IMR-90 (cell line): Measurements from ENCODE around the gene IFTAP. TPM values are rescaled to one million over a fixed set of nuclear protein-coding genes. Genes with fewer than 3 reads are reported as not detected.

Source experiments
- ATAC-seq: fragments of 200-7000 bp; cut with Tn5 transposase; 2 replicates; pipeline ENCODE4 v1.9.1; 2020; ENCODE audit warnings: low read depth, mild to moderate bottlenecking, moderate library complexity
- BruUV-seq: library from RNA; stranded (reverse); fragments of 400-500 nt; replicated peaks from 2 replicates; lab custom pipeline; 2021; lab: Mats Ljungman, UMichigan
- CTCF ChIA-PET: fragments of 300-600 bp; formaldehyde crosslinking; extraction: SDS; loops from one replicate; lab custom pipeline; 2021; ENCODE audit warnings: antibody characterized with exemption; lab: Yijun Ruan, JAX
- POLR2A ChIA-PET: fragments of 300-600 bp; sonication (Branson Sonifier 250); formaldehyde crosslinking; loops from one replicate; lab custom pipeline; 2022; ENCODE audit warnings: antibody characterized with exemption; ENCODE audit not compliant: unreplicated experiment; lab: Charles Lee
- DNase-seq: peaks from one replicate; pipeline ENCODE4 v3.0.0; 2013
- H2AFZ ChIP-seq: replicated peaks from 2 replicates; pipeline ENCODE3; 2013; ENCODE audit warnings: low read length, mild to moderate bottlenecking; ENCODE audit not compliant: poor library complexity
- H2AK5ac ChIP-seq: 2 replicates; pipeline ENCODE4 v1.6.1; 2013; ENCODE audit warnings: low read depth, low read length, inconsistent platforms
- H2AK9ac ChIP-seq: replicated peaks from 2 replicates; pipeline ENCODE3; 2013; ENCODE audit warnings: mild to moderate bottlenecking, low read depth, low read length, moderate library complexity; ENCODE audit not compliant: poor library complexity
- H2BK120ac ChIP-seq: 2 replicates; pipeline ENCODE4 v1.6.1; 2013; ENCODE audit warnings: low read depth, low read length, inconsistent platforms
- H2BK15ac ChIP-seq: 3 replicates; pipeline ENCODE4 v1.6.1; 2013; ENCODE audit warnings: low read depth, low read length, inconsistent platforms
- H2BK20ac ChIP-seq: 2 replicates; pipeline ENCODE4 v1.6.1; 2013; ENCODE audit warnings: low read depth, mild to moderate bottlenecking, inconsistent platforms, low read length, moderate library complexity
- H2BK5ac ChIP-seq: 2 replicates; pipeline ENCODE4 v1.6.1; 2013; ENCODE audit warnings: mild to moderate bottlenecking, low read depth, low read length, inconsistent platforms; ENCODE audit not compliant: poor library complexity, severe bottlenecking
- H3K14ac ChIP-seq: replicated peaks from 2 replicates; pipeline ENCODE4 v1.6.1; 2013; ENCODE audit warnings: low read depth, low read length, inconsistent platforms
- H3K18ac ChIP-seq: 2 replicates; pipeline ENCODE4 v1.6.1; 2013; ENCODE audit warnings: low read depth, low read length, control low read depth
- H3K23ac ChIP-seq: 2 replicates; pipeline ENCODE4 v1.6.1; 2013; ENCODE audit warnings: low read depth, low read length, inconsistent platforms
- H3K27ac ChIP-seq: 2 replicates; pipeline ENCODE4 v1.5.1; 2013; ENCODE audit warnings: mild to moderate bottlenecking, control low read depth, low read length; ENCODE audit not compliant: insufficient read depth
- H3K27me3 ChIP-seq: 2 replicates; pipeline ENCODE4 v1.6.1; 2013; ENCODE audit warnings: low read length; ENCODE audit not compliant: control insufficient read depth, insufficient read depth
- H3K36me3 ChIP-seq: 2 replicates; pipeline ENCODE4 v1.6.1; 2013; ENCODE audit warnings: low read length, mixed read lengths; ENCODE audit not compliant: control insufficient read depth, insufficient read depth
- H3K4ac ChIP-seq: 2 replicates; pipeline ENCODE4 v1.6.1; 2013; ENCODE audit warnings: low read depth, low read length, inconsistent platforms
- H3K4me1 ChIP-seq: 2 replicates; pipeline ENCODE4 v1.6.1; 2013; ENCODE audit warnings: low read length, mixed read lengths; ENCODE audit not compliant: control insufficient read depth, insufficient read depth
- H3K4me2 ChIP-seq: 2 replicates; pipeline ENCODE4 v1.6.1; 2013; ENCODE audit warnings: low read depth, mild to moderate bottlenecking, control low read depth, low read length, moderate library complexity
- H3K4me3 ChIP-seq: 2 replicates; pipeline ENCODE4 v1.5.1; 2013; ENCODE audit warnings: low read depth, mild to moderate bottlenecking, control low read depth, low read length, moderate library complexity; ENCODE audit not compliant: insufficient read depth
- H3K56ac ChIP-seq: 2 replicates; pipeline ENCODE4 v1.6.1; 2013; ENCODE audit warnings: low read length, inconsistent platforms; ENCODE audit not compliant: insufficient read depth; ENCODE audit errors: extremely low read depth
- H3K79me1 ChIP-seq, 2 experiments: 2 replicates each; pipeline ENCODE4 v1.6.1; 2013; ENCODE audit warnings: low read length in 2 of 2, inconsistent platforms in 1 of 2, low read depth in 1 of 2
- H3K9ac ChIP-seq: 2 replicates; pipeline ENCODE4 v1.6.1; 2013; ENCODE audit warnings: low read depth, low read length, control low read depth
- H3K9me1 ChIP-seq: 2 replicates; pipeline ENCODE4 v1.6.1; 2013; ENCODE audit warnings: low read length, inconsistent platforms; ENCODE audit not compliant: insufficient read depth
- H3K9me3 ChIP-seq: 2 replicates; pipeline ENCODE4 v1.6.1; 2013; ENCODE audit warnings: low read length; ENCODE audit not compliant: control insufficient read depth, insufficient read depth
- H4K20me1 ChIP-seq: 2 replicates; pipeline ENCODE4 v1.6.1; 2013; ENCODE audit warnings: low read length, inconsistent platforms; ENCODE audit not compliant: insufficient read depth
- H4K5ac ChIP-seq: 2 replicates; pipeline ENCODE4 v1.6.1; 2013; ENCODE audit warnings: mild to moderate bottlenecking, low read depth, low read length, control low read depth
- H4K8ac ChIP-seq, 2 experiments: 2 replicates each; pipeline ENCODE4 v1.6.1; 2013; ENCODE audit warnings: low read depth in 2 of 2, low read length in 2 of 2, control low read depth in 1 of 2, inconsistent platforms in 1 of 2
- H4K91ac ChIP-seq: 2 replicates; pipeline ENCODE4 v1.6.1; 2013; ENCODE audit warnings: low read depth, low read length, inconsistent platforms; ENCODE audit not compliant: insufficient read depth
- BHLHE40 ChIP-seq: fragments of 150-350 bp; IDR thresholded peaks from 2 replicates; pipeline ENCODE4 v1.6.1; 2016; ENCODE audit warnings: mild to moderate bottlenecking, low read depth, low read length
- CEBPB ChIP-seq: IDR thresholded peaks from 2 replicates; pipeline ENCODE4 v1.6.1; 2012; ENCODE audit warnings: low read depth, low read length, improper control_type of control experiment
- CHD1 ChIP-seq: IDR thresholded peaks from 2 replicates; pipeline ENCODE4 v1.6.1; 2012; ENCODE audit warnings: low read depth, low read length, improper control_type of control experiment
- FOS ChIP-seq: fragments of 150-350 bp; IDR thresholded peaks from 2 replicates; pipeline ENCODE4 v1.6.1; 2016; ENCODE audit warnings: low read depth, low read length
- MAFK ChIP-seq: IDR thresholded peaks from 2 replicates; pipeline ENCODE4 v1.6.1; 2012; ENCODE audit warnings: low read depth, low read length, improper control_type of control experiment
- MAZ ChIP-seq: IDR thresholded peaks from 2 replicates; pipeline ENCODE4 v1.6.1; 2012; ENCODE audit warnings: low read depth, mild to moderate bottlenecking, low read length, improper control_type of control experiment, moderate library complexity, borderline replicate concordance
- MXI1 ChIP-seq: IDR thresholded peaks from 2 replicates; pipeline ENCODE4 v1.6.1; 2012; ENCODE audit warnings: low read depth, mild to moderate bottlenecking, low read length, moderate library complexity, borderline replicate concordance
- NFE2L2 ChIP-seq: fragments of 150-350 bp; IDR thresholded peaks from 2 replicates; pipeline ENCODE4 v1.6.1; 2016; ENCODE audit warnings: low read depth, mild to moderate bottlenecking, low read length
- POLR2A ChIP-seq: IDR thresholded peaks from 2 replicates; pipeline ENCODE4 v1.6.1; 2012; ENCODE audit warnings: mild to moderate bottlenecking, low read depth, low read length
- RAD21 ChIP-seq: IDR thresholded peaks from 2 replicates; pipeline ENCODE4 v1.6.1; 2012; ENCODE audit warnings: low read length, improper control_type of control experiment
- RCOR1 ChIP-seq: IDR thresholded peaks from 2 replicates; pipeline ENCODE4 v1.6.1; 2012; ENCODE audit warnings: mild to moderate bottlenecking, low read length, improper control_type of control experiment; ENCODE audit not compliant: insufficient replicate concordance
- RFX5 ChIP-seq: IDR thresholded peaks from 2 replicates; pipeline ENCODE4 v1.8.0; 2012; ENCODE audit warnings: low read depth, mild to moderate bottlenecking, low read length, moderate library complexity
- SMC3 ChIP-seq: fragments of 150-350 bp; IDR thresholded peaks from 2 replicates; pipeline ENCODE4 v1.6.1; 2016; ENCODE audit warnings: low read depth, mild to moderate bottlenecking, antibody characterized with exemption, low read length, moderate library complexity
- WGBS, 2 experiments: methylation state at CpG; one replicate each; pipeline versions ENCODE4 v1.1.5 to v1.1.7; 2013; ENCODE audit warnings: missing lambda C conversion rate in 2 of 2; ENCODE audit not compliant: insufficient read length in 1 of 2; ENCODE audit errors: extremely low coverage in 2 of 2; 5-methylcytosine and 5-hydroxymethylcytosine counted together
- dilution Hi-C: fragments of 300-500 bp; cut with HindIII; formaldehyde crosslinking; loops from one replicate; pipeline ENCODE4 v1.14.3; 2018; ENCODE audit warnings: low sequenced_read_pairs; ENCODE audit not compliant: unreplicated experiment
- in situ Hi-C: fragments of 300-500 bp; cut with MboI; formaldehyde crosslinking; loops from 3 replicates; pipeline ENCODE4 v1.14.3; 2019; ENCODE audit warnings: low sequenced_read_pairs, inconsistent platforms, mixed read lengths
- intact Hi-C: fragments of 100-400 bp; cut with micrococcal nuclease; formaldehyde crosslinking; loops from 2 replicates; pipeline ENCODE4 v1.10.0; 2022
- polyA plus RNA-seq, 3 experiments: library from polyadenylated mRNA; depleted of rRNA; stranded (reverse); fragments of >200 nt; gene quantifications; 2 replicates each; pipeline ENCODE4 v1.2.3, GENCODE V29; 2012; ENCODE audit warnings: low replicate concordance in 1 of 3
- total RNA-seq: library from RNA; depleted of rRNA; stranded (reverse); fragments of >200 nt; gene quantifications from 2 replicates; pipeline ENCODE4 v1.2.3, GENCODE V29; 2012
- TF ChIP-seq, protein P1 (sequence below): fragments of 150-350 bp; IDR thresholded peaks from 2 replicates; pipeline ENCODE4 v1.6.1; 2016; ENCODE audit warnings: low read depth, mild to moderate bottlenecking, low read length, moderate library complexity, borderline replicate concordance
- TF ChIP-seq, protein P2 (sequence below): fragments of 150-350 bp; IDR thresholded peaks from 2 replicates; pipeline ENCODE4 v1.6.1; 2017; ENCODE audit warnings: mild to moderate bottlenecking, antibody characterized with exemption, low read length, low read depth
- TF ChIP-seq, protein P3 (sequence below): conservative IDR thresholded peaks from 2 replicates; pipeline ENCODE4 v1.5.1; 2012; ENCODE audit warnings: mild to moderate bottlenecking, low read depth, low read length, improper control_type of control experiment

Gene IFTAP
- total and polyA plus RNA-seq, 2 of the 4 experiments (the other 2 are of a cell fraction) = 15.8 to 28.5 TPM

DNA sequence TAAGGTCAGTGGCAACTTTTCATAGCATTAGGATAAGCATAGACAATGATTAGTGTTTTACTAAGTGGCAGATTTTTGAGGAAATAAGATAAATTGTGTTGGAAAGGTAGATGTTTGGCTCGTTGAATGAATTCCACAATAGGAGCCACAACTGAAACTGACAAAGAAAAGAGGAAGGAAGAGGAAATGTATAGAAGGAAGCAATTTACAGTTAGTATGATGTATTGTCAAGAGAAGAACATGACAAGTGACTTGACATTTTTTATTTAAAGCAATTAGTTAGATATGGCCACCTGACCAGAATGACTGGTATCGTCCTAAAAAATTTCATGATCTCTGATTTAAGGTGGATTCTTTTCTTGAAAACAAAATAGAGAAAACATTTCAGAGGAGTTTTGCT, 6.9 kb downstream of the IFTAP start:
- no peak for ATAC-seq
- H4K91ac ChIP-seq = no peak overlapping the region
- no peak overlapping the region for H4K5ac ChIP-seq
- H3K27ac ChIP-seq = no peak overlapping the region
- H2AFZ ChIP-seq = no peak overlapping the region
- H3K18ac ChIP-seq = no peak overlapping the region
- POLR2A ChIA-PET = no interaction called here
- no peak overlapping the region for H3K4me2 ChIP-seq
- no peak overlapping the region for H3K23ac ChIP-seq
- no peak for DNase-seq
- in situ Hi-C loops = no loop called here
- no peaks in the 10 kb centered on the region for H3K9me1 ChIP-seq
- no peak overlapping the region for H3K4ac ChIP-seq
- H4K8ac ChIP-seq = no peak overlapping the region
- dilution Hi-C loops = no loop called here
- H2BK5ac ChIP-seq = no peak overlapping the region
- no peaks in the 10 kb centered on the region for H3K4me1 ChIP-seq
- no peak overlapping the region for H2BK20ac ChIP-seq
- H3K27me3 ChIP-seq = no peaks in the 10 kb centered on the region
- H2AK9ac ChIP-seq = no peak overlapping the region
- no peak overlapping the region for H3K56ac ChIP-seq
- no peak for TF ChIP-seq FOS
- TF ChIP-seq, protein P1, sequence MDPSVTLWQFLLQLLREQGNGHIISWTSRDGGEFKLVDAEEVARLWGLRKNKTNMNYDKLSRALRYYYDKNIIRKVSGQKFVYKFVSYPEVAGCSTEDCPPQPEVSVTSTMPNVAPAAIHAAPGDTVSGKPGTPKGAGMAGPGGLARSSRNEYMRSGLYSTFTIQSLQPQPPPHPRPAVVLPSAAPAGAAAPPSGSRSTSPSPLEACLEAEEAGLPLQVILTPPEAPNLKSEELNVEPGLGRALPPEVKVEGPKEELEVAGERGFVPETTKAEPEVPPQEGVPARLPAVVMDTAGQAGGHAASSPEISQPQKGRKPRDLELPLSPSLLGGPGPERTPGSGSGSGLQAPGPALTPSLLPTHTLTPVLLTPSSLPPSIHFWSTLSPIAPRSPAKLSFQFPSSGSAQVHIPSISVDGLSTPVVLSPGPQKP = no peak
- TF ChIP-seq NFE2L2 = no peak
- TF ChIP-seq CEBPB = no peak
- TF ChIP-seq, protein P2, sequence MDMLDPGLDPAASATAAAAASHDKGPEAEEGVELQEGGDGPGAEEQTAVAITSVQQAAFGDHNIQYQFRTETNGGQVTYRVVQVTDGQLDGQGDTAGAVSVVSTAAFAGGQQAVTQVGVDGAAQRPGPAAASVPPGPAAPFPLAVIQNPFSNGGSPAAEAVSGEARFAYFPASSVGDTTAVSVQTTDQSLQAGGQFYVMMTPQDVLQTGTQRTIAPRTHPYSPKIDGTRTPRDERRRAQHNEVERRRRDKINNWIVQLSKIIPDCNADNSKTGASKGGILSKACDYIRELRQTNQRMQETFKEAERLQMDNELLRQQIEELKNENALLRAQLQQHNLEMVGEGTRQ = no peak
- no peak for TF ChIP-seq MAZ
- TF ChIP-seq MXI1 = no peak
- TF ChIP-seq RCOR1 = no peak
- TF ChIP-seq BHLHE40 = no peak
- TF ChIP-seq MAFK = no peak
- no peak for TF ChIP-seq SMC3
- no peak for TF ChIP-seq CHD1
- no peak for TF ChIP-seq RAD21
- TF ChIP-seq POLR2A = no peak
- no peak for TF ChIP-seq RFX5
- TF ChIP-seq, protein P3, sequence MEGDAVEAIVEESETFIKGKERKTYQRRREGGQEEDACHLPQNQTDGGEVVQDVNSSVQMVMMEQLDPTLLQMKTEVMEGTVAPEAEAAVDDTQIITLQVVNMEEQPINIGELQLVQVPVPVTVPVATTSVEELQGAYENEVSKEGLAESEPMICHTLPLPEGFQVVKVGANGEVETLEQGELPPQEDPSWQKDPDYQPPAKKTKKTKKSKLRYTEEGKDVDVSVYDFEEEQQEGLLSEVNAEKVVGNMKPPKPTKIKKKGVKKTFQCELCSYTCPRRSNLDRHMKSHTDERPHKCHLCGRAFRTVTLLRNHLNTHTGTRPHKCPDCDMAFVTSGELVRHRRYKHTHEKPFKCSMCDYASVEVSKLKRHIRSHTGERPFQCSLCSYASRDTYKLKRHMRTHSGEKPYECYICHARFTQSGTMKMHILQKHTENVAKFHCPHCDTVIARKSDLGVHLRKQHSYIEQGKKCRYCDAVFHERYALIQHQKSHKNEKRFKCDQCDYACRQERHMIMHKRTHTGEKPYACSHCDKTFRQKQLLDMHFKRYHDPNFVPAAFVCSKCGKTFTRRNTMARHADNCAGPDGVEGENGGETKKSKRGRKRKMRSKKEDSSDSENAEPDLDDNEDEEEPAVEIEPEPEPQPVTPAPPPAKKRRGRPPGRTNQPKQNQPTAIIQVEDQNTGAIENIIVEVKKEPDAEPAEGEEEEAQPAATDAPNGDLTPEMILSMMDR = no peak
- BruUV-seq = no TSS peak
- H3K36me3 ChIP-seq = no peaks in the 10 kb centered on the region
- CTCF ChIA-PET = no interaction called here
- intact Hi-C loops = no loop called here
- H3K14ac ChIP-seq = no peak overlapping the region
- H3K4me3 ChIP-seq = no peak overlapping the region
- no peak overlapping the region for H3K9ac ChIP-seq
- H2AK5ac ChIP-seq = no peak overlapping the region
- 100% methylated on average over 2 of the region's 2 CpGs; no CpG with 5 or more reads in 1 of the 2 experiments for WGBS, 2 experiments
- no peaks in the 10 kb centered on the region for H3K79me1 ChIP-seq
- no peaks in the 10 kb centered on the region for H3K9me3 ChIP-seq
- no peak overlapping the region for H2BK15ac ChIP-seq
- no peaks in the 10 kb centered on the region for H4K20me1 ChIP-seq
- H2BK120ac ChIP-seq = no peak overlapping the region
